HG03521 (cell line): ENCODE measurements around the gene C1orf232.

ENCODE experiments used
- ATAC-seq: cut with Tn5 transposase; IDR thresholded peaks from one replicate; pipeline ENCODE4 v1.9.1; 2021; ENCODE audit warnings: mild to moderate bottlenecking, moderate library complexity; ENCODE audit not compliant: unreplicated experiment

The C1orf232 gene

GRCh38 chr1:26168410-26169197, at the start of gene C1orf232:
C1orf232 (minus strand) TSS chr1:26168963; CDS start chr1:26168499, 464 bp downstream.
- ATAC-seq, result no peak

GRCh38 chr1:26215246-26215645, 46.5 kb upstream of the C1orf232 start:
- no peak for ATAC-seq

- ATAC-seq, result no peak
These were observed 44.7 kb upstream of the C1orf232 start for GRCh38 chr1:26213335-26213905.

- no peak for ATAC-seq
These were observed 44.0 kb upstream of the C1orf232 start for GRCh38 chr1:26212726-26213125.

- no peak for ATAC-seq
These were observed 41.5 kb upstream of the C1orf232 start for GRCh38 chr1:26210147-26210870.

- no peak for ATAC-seq
These were observed 35.0 kb upstream of the C1orf232 start for GRCh38 chr1:26203642-26204318.

GRCh38 chr1:26200413-26200812, 31.6 kb upstream of the C1orf232 start:
- no peak for ATAC-seq

- no peak for ATAC-seq
These were observed 29.1 kb upstream of the C1orf232 start for GRCh38 chr1:26197813-26198212.

GRCh38 chr1:26197301-26197700, 28.5 kb upstream of the C1orf232 start:
- ATAC-seq, result no peak

- no peak for ATAC-seq
These were observed 27.0 kb upstream of the C1orf232 start for GRCh38 chr1:26195805-26196204.

- ATAC-seq, result no peak
These were observed 23.0 kb upstream of the C1orf232 start for GRCh38 chr1:26191739-26192138.

GRCh38 chr1:26190373-26190987, 21.7 kb upstream of the C1orf232 start, which contains the start of gene CATSPER4:
CATSPER4 (plus strand) TSS chr1:26190602; CDS start chr1:26190628, 26 bp downstream.
- ATAC-seq, result no peak

- ATAC-seq, result no peak
These were observed 21.1 kb upstream of the C1orf232 start for GRCh38 chr1:26189751-26190275.

- no peak for ATAC-seq
These were observed 20.6 kb upstream of the C1orf232 start for GRCh38 chr1:26189331-26189730.

GRCh38 chr1:26188477-26188876, 19.7 kb upstream of the C1orf232 start:
- no peak for ATAC-seq

GRCh38 chr1:26187882-26188281, 19.1 kb upstream of the C1orf232 start:
- ATAC-seq, result no peak

- no peak for ATAC-seq
These were observed 16.1 kb upstream of the C1orf232 start for GRCh38 chr1:26184883-26185282.

- no peak for ATAC-seq
These were observed 15.3 kb upstream of the C1orf232 start for GRCh38 chr1:26184086-26184485.

GRCh38 chr1:26182383-26182696, 13.6 kb upstream of the C1orf232 start:
- no peak for ATAC-seq

GRCh38 chr1:26181586-26182382, 13.0 kb upstream of the C1orf232 start:
- ATAC-seq, result no peak
